Measurements from ENCODE around the gene MYO7A.

The MYO7A gene

DNA sequence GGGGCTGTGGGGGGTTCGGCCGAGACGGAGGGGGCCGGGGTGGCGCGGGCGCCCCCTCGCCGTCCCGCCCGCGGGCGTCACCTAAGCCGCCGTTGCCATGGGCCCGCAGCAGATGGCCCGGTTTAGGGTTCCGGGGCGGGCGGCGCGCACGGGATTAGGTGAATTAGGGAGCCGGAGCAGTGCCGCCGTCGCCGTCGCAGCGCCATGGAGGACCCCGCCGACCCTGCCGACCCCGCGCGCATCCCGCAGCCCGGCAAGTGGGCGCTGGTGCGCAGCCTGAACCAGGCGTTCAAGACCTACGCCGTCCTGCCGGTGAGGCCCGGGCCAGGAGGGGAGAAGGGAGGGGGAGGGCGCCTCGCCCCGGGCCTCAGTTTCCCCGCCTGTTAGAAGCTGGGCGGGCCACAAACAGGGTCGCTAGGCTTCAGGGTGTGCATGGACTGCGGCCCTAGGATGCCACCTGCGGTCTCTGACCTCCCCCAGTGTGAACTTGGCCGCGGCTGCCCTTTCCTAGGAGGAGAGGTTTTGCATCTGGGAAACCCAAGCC is 10.1 kb downstream of the MYO7A start:
- in situ Hi-C loops (cut with MboI; ENCODE audit: low pct_unique_long_range_greater_than_20kb, low sequenced_read_pairs, unreplicated experiment), result no loop called here
- TF ChIP-seq, protein P1, sequence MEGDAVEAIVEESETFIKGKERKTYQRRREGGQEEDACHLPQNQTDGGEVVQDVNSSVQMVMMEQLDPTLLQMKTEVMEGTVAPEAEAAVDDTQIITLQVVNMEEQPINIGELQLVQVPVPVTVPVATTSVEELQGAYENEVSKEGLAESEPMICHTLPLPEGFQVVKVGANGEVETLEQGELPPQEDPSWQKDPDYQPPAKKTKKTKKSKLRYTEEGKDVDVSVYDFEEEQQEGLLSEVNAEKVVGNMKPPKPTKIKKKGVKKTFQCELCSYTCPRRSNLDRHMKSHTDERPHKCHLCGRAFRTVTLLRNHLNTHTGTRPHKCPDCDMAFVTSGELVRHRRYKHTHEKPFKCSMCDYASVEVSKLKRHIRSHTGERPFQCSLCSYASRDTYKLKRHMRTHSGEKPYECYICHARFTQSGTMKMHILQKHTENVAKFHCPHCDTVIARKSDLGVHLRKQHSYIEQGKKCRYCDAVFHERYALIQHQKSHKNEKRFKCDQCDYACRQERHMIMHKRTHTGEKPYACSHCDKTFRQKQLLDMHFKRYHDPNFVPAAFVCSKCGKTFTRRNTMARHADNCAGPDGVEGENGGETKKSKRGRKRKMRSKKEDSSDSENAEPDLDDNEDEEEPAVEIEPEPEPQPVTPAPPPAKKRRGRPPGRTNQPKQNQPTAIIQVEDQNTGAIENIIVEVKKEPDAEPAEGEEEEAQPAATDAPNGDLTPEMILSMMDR (IDR thresholded peaks at IDR 0.05; ENCODE audit: extremely low read depth, insufficient read depth, missing control alignments), result no peak
- no peak for DNase-seq (ENCODE audit: low spot score)

DNA sequence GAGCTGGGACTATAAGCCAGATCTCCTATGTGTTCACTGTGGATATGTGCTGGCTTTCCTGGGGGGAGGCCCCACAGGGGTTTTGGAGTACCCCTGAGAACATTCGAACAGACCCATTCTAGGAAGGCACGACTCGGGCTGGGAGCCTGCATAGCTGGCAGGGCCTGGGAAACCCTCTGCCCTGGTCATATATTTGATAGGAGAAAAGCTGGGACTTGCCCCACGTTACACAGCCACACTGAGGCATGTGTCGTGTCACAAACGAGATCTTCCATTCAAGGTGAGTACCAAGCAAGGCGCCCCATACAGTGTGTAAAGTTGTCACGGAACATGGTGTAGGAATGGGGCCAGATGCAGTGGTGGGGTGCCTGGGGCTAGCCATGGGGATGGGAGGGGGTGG is 11.2 kb downstream of the MYO7A start:
- TF ChIP-seq, protein P1 (IDR thresholded peaks at IDR 0.05; ENCODE audit: extremely low read depth, insufficient read depth, missing control alignments), result no peak
- in situ Hi-C loops (cut with MboI; ENCODE audit: low pct_unique_long_range_greater_than_20kb, low sequenced_read_pairs, unreplicated experiment), result no loop called here
- DNase-seq (ENCODE audit: low spot score), result no peak

DNA sequence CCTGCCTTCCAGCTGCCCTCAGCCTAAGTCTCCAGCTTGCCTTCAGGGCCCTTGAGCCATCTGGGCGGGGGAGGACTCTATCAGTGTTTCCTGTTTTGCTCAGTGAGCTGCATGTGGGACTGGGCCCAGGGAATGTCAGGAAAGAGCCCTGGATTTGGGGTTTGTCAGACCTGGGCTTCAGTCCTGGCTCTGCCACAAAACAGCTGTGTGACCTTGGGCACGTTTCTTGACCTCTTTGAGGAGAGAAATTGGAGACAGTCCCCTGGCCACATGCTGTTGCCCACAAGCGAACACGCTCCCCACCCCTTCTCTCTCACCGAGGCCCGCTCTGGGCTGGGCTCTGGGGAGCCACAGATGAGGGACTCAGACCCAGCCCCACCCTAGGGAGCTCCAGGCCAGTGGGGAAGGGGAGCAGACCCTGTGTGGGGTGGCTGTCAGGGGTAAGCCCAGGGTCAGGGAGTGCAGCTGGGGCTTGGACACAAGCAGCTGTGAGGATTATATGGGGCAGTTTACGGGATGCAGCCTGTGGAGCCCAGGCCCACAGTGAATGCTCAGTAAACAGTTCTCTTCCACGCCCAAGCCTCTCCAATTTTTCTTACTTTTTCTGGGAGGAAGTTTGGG is 12.3 kb downstream of the MYO7A start:
- TF ChIP-seq, protein P1 (IDR thresholded peaks at IDR 0.05; ENCODE audit: extremely low read depth, insufficient read depth, missing control alignments), result no peak
- DNase-seq (ENCODE audit: low spot score), result no peak
- in situ Hi-C loops (cut with MboI; ENCODE audit: low pct_unique_long_range_greater_than_20kb, low sequenced_read_pairs, unreplicated experiment), result no loop called here

DNA sequence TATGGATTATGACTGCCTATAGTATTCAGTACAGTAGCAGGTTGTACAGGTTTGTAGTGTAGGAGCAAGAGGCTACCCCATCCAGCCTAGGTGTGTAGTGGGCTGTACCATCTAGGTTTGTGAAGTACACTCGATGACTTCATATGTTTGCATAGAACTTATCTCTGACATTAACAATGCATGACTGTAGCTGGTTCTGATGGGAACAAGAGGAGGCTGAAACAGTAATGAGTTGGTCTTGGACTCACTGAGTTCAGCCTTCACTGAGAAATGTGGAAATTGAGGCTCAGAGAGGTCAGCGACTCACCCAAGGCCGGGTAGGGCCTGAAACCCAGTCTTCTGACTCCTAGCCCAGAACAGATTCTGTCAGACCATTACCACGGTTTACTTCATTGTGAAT is 13.0 kb downstream of the MYO7A start:
- in situ Hi-C loops (cut with MboI; ENCODE audit: low pct_unique_long_range_greater_than_20kb, low sequenced_read_pairs, unreplicated experiment), result no loop called here
- DNase-seq (ENCODE audit: low spot score), result no peak
- TF ChIP-seq, protein P1 (IDR thresholded peaks at IDR 0.05; ENCODE audit: extremely low read depth, insufficient read depth, missing control alignments), result no peak

DNA sequence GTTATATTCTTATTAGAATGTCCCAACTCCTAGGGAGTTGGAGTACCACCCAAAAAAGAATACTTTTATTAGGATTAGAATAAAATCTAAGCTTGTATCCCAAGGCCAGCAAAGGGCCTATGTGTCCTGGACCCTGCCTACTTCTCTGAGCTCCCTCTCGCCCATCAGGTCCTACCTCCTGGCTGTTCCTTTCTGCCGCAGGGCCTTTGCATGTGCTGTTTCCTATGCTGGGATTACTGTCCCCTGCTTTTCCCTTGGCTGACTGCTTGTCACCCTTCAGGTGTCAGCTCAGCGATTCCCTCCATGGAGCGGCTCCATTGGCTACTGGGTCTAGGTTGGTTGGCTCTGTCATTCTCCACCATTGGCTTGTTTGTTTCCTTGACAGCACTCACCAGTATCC is 13.4 kb downstream of the MYO7A start:
- in situ Hi-C loops (cut with MboI; ENCODE audit: low pct_unique_long_range_greater_than_20kb, low sequenced_read_pairs, unreplicated experiment), result no loop called here
- no peak for DNase-seq (ENCODE audit: low spot score)
- TF ChIP-seq, protein P1 (IDR thresholded peaks at IDR 0.05; ENCODE audit: extremely low read depth, insufficient read depth, missing control alignments), result no peak

DNA sequence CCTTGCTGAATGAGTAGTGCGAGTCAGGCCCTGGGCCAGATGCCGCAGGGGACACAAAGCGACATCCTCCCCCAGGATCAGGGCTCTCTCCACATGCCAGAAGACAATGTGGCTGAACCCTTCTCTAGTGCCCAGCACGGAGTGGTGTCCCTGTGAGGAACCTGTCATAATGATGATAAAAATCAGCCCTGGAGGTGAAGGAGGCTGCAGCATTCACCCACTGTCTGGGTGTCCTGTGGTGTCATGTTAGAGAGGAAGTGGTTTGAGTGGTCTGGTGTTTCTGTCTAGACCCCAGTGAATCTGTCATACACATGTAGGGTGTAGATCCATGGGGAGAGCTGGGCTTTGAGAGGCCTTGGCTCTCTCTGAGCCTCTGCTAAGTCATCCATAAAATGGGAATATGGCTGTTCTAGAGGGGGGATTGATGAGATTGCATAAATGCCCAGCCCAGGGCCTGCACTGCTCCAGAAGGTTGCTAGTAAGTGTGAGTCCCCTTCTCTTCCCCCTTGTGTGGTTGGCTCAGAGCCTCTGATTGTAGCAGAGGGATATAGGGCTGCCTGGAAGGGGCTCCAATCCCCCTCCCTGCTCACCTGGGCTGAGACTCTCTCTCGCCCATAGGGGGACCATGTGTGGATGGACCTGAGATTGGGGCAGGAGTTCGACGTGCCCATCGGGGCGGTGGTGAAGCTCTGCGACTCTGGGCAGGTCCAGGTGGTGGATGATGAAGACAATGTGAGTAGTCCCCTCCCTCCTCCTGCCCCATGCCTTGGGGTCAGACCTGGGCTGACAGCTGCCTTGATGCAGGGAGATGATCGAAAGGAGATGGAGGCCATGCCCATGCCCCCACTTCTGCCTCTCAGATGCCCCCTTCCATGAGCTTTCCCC is 14.3 kb downstream of the MYO7A start:
- TF ChIP-seq, protein P1 (IDR thresholded peaks at IDR 0.05; ENCODE audit: extremely low read depth, insufficient read depth, missing control alignments), result no peak
- no peak for DNase-seq (ENCODE audit: low spot score)
- in situ Hi-C loops (cut with MboI; ENCODE audit: low pct_unique_long_range_greater_than_20kb, low sequenced_read_pairs, unreplicated experiment), result no loop called here
